Gastroesophageal sphincter (tissue), 4 donors: ENCODE data around the gene OVAAL. TPM values are rescaled to one million over a fixed set of nuclear protein-coding genes. Genes with fewer than 3 reads are reported as not detected.

ENCODE experiments used
- ATAC-seq: fragments of 150-250 bp; one replicate; pipeline ENCODE4 v1.9.1; 2016; ENCODE audit warnings: mild to moderate bottlenecking, moderate library complexity
- H3K27ac ChIP-seq, 4 donors: fragments of 200-600 bp; sonication (generic) in 3 of 4; 1 replicate in 3 of 4; 2 replicates in 1 of 4; pipeline ENCODE4 v1.5.1; 2016 to 2019
- H3K27me3 ChIP-seq: fragments of 200-600 bp; sonication (generic); one replicate; pipeline ENCODE4 v1.5.1; 2019
- H3K36me3 ChIP-seq, 2 donors: fragments of 200-600 bp; sonication (generic); one replicate each; pipeline ENCODE4 v1.5.1; 2019; ENCODE audit warnings: control low read depth in 1 of 2
- H3K4me1 ChIP-seq, 3 donors: fragments of 200-600 bp; sonication (generic); 1 replicate in 2 of 3; 2 replicates in 1 of 3; pipeline ENCODE4 v1.5.1; 2016 to 2019; ENCODE audit warnings: control low read depth in 2 of 3
- H3K4me3 ChIP-seq, 2 donors: fragments of 200-600 bp; sonication (generic); one replicate each; pipeline ENCODE4 v1.5.1; 2019; ENCODE audit warnings: mild to moderate bottlenecking in 1 of 2, moderate library complexity in 1 of 2
- H3K9me3 ChIP-seq, 3 donors: fragments of 200-600 bp; sonication (generic); one replicate each; pipeline ENCODE4 v1.5.1; 2017 to 2019; ENCODE audit warnings: control low read depth in 2 of 3
- EP300 ChIP-seq: sonication (generic); formaldehyde crosslinking; IDR thresholded peaks from one replicate; pipeline ENCODE4 v1.6.1; 2017; ENCODE audit warnings: antibody characterized with exemption, mild to moderate bottlenecking
- POLR2A ChIP-seq, 2 donors: fragments of 450-650 bp; IDR thresholded peaks; one replicate each; pipeline ENCODE4 v1.6.1; 2017; ENCODE audit warnings: antibody characterized with exemption in 2 of 2, mild to moderate bottlenecking in 2 of 2, moderate library complexity in 1 of 2
- POLR2AphosphoS5 ChIP-seq: sonication (generic); formaldehyde crosslinking; IDR thresholded peaks from one replicate; pipeline ENCODE4 v1.6.1; 2017; ENCODE audit warnings: antibody characterized with exemption
- WGBS, 2 donors: methylation state at CpG; one replicate each; pipeline ENCODE4 v1.1.5; 2018; ENCODE audit warnings: low coverage in 1 of 2; 5-methylcytosine and 5-hydroxymethylcytosine counted together
- total RNA-seq, 4 donors: library from RNA; depleted of rRNA; stranded (reverse); fragments of >200 nt; gene quantifications; one replicate each; pipeline ENCODE4 v1.1.0, GENCODE V29; 2016
- TF ChIP-seq, protein P1 (sequence below), 4 experiments: fragments of 200-600 bp in 2 of 4; fragments of 450-650 bp in 2 of 4; sonication (generic) in 1 of 4; IDR thresholded peaks; one replicate each; pipeline ENCODE4 v1.5.1; 2017 to 2019; ENCODE audit warnings: antibody characterized with exemption in 4 of 4, mild to moderate bottlenecking in 2 of 4, moderate library complexity in 2 of 4

OVAAL gene
- total RNA-seq, 4 donors from 2014 or later = not detected

DNA sequence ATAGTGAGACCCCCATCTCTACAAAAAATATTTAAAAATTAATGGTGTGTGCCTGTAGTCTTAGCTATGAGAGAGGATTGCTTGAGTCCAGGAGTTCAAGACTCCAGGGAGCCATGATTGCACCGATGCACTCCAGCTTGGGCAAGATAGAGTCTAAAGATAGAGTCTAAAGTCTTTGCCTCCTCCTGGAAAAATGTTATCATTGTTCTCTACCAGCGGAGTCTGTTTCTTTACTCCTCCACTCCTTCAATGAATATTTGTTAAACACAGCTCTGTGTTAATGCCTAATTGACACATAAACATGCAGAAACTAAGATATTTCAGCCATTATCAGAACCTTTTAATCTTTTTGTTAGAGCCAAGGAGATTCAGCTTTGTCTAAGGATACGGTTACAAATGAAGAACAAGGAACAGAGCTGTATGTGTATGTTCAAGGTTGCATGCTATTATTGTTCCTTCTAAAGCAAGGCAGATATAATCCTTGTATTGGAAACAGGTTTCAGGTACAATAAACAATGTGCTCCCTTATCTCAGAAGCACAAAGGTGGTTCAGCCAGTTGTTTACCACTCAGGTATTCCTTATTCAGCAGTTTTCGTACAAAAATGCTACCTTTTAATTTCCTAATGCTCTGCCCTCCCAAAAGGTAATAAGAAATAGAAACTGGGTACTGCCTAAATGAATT is 15.4 kb downstream of the OVAAL start:
- no peaks in the 10 kb centered on the region for H3K36me3 ChIP-seq
- TF ChIP-seq, protein P1, sequence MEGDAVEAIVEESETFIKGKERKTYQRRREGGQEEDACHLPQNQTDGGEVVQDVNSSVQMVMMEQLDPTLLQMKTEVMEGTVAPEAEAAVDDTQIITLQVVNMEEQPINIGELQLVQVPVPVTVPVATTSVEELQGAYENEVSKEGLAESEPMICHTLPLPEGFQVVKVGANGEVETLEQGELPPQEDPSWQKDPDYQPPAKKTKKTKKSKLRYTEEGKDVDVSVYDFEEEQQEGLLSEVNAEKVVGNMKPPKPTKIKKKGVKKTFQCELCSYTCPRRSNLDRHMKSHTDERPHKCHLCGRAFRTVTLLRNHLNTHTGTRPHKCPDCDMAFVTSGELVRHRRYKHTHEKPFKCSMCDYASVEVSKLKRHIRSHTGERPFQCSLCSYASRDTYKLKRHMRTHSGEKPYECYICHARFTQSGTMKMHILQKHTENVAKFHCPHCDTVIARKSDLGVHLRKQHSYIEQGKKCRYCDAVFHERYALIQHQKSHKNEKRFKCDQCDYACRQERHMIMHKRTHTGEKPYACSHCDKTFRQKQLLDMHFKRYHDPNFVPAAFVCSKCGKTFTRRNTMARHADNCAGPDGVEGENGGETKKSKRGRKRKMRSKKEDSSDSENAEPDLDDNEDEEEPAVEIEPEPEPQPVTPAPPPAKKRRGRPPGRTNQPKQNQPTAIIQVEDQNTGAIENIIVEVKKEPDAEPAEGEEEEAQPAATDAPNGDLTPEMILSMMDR (IDR thresholded peaks at IDR 0.05) = no peak
- TF ChIP-seq POLR2A (IDR thresholded peaks at IDR 0.05) = no peak
- TF ChIP-seq EP300 = no peak
- TF ChIP-seq POLR2AphosphoS5 = no peak
- H3K4me3 ChIP-seq = no peak overlapping the region
- peaks cover 0 to 5% (median 0%) of the 10 kb centered on the region in 3 donors for H3K4me1 ChIP-seq
- no peaks in the 10 kb centered on the region for H3K9me3 ChIP-seq
- no peak overlapping the region for H3K27ac ChIP-seq
- H3K27me3 ChIP-seq = no peaks in the 10 kb centered on the region
- WGBS, 2 donors = 53 to 83% methylated on average over 4 of the region's 4 CpGs
- ATAC-seq = no peak

DNA sequence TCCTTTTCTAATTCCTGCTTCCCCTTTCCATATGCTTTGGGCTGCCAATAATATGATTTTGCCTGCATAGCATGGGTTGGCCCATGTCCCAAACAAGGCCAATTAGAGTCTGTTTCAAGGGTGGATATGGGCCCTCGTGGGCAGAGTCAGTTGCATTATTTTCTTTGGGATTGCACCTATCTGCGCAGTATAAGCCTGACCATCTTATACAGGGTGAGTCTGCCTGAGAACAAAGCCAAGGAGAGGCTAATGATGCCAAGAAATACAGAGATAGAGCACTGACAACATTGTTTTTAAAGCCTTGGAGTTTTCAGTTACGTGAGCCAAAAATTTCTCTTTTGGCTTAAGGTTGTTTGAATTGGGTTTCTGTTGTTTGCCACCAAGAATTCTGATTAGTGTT is 18.6 kb downstream of the OVAAL start:
- H3K36me3 ChIP-seq = no peaks in the 10 kb centered on the region
- peaks cover 0 to 5% (median 0%) of the 10 kb centered on the region in 3 donors for H3K4me1 ChIP-seq
- TF ChIP-seq, protein P1 (IDR thresholded peaks at IDR 0.05) = no peak
- no peak for TF ChIP-seq EP300
- no peak for TF ChIP-seq POLR2AphosphoS5
- TF ChIP-seq POLR2A (IDR thresholded peaks at IDR 0.05) = no peak
- no peak overlapping the region for H3K27ac ChIP-seq
- H3K9me3 ChIP-seq = no peaks in the 10 kb centered on the region
- ATAC-seq = no peak
- WGBS, 2 donors = 76 to 94% methylated on average over 3 of the region's 3 CpGs
- no peaks in the 10 kb centered on the region for H3K27me3 ChIP-seq
- H3K4me3 ChIP-seq = no peak overlapping the region

DNA sequence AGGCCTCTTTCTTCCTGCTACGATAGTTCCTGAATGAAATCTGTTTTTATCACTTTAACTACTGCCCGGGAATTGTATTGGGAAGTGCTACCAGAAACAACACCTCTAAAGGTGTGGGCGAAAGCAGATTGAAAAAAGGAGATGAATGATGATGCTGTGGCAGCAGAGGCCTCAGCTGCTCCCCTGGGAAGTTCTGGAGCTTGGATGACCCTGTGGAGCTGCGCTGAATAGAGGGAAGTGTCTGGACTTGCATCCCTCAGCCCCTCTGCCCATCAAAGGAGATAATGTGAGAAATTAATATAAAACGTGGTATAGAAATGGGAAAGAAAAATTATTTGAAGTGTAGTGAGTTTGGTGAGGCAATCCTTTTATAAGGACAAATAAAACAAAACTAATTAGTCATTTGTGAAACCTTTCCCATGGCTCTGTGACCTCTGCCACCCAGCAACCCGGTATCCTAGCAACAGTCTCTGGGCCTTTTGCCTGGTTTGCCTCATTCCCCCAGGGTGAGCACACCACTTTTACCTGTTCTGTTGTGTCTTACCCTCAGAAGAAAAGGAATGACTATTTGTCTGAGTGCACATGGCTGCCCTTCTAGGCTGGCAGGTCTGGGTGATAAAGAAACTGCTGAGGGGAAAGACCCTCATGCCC is 21.3 kb downstream of the OVAAL start:
- no peak for TF ChIP-seq POLR2AphosphoS5
- H3K9me3 ChIP-seq = no peaks in the 10 kb centered on the region
- no peaks in the 10 kb centered on the region for H3K27me3 ChIP-seq
- H3K27ac ChIP-seq = no peak overlapping the region
- ATAC-seq = no peak
- H3K36me3 ChIP-seq = no peaks in the 10 kb centered on the region
- no peak overlapping the region for H3K4me3 ChIP-seq
- WGBS, 2 donors = 61 to 83% methylated on average over 4 to 5 of the region's 6 CpGs
- peaks cover 0 to 3% (median 0%) of the 10 kb centered on the region in 3 donors for H3K4me1 ChIP-seq

DNA sequence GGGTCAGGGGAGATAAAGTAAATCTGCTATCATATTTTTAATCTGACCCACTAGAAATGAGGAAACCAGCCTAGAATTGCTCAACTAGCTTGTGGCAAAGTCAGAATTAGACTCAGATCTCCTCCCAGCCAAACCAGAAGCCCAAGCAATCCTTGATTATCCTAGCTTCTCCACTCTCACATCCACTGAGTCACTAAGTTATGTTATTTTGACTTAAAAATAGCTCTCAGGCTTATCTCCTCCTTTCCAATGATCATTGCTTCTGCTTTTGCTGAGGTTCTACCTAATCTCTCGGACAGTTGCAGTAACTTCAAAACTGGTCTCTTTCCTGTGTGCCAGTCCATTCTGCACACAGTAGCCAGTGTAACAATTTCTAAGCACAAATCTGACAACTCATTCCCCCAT is 22.9 kb downstream of the OVAAL start:
- Histone ChIP-seq H3K9me3 (no peaks in the 10 kb centered on the region), H3K27ac (no peak overlapping the region), H3K4me1 (peaks cover 0 to 12% (median 3%) of the 10 kb centered on the region in 3 donors), H3K27me3 (no peaks in the 10 kb centered on the region), H3K4me3 (no peak overlapping the region), H3K36me3 (no peaks in the 10 kb centered on the region)
- ATAC-seq = no peak
- 83 to 89% methylated on average over 1 of the region's 1 CpG for WGBS, 2 donors
- TF ChIP-seq EP300 = no peak
- TF ChIP-seq POLR2A (IDR thresholded peaks at IDR 0.05) = no peak
- no peak for TF ChIP-seq POLR2AphosphoS5
- TF ChIP-seq, protein P1 (IDR thresholded peaks at IDR 0.05) = no peak

DNA sequence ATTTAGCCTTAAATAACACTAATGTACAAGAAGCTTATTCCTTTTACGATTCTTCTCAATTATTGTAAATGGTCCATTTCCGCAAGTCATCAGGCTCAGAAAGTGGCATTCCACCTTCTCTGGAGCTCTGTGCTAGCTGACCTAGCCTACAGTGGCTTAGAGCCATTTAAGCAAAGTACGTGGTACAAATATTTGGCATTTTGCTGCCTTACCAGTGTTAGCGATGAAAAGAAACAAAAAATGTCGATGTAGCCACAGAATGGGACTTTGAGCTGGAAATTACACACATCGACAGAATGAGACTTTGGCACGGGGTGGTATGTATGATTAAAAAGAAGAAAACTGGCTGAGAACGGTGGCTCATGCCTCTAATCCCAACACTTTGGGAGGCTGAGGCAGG is 26.1 kb downstream of the OVAAL start:
- Histone ChIP-seq H3K27me3 (no peaks in the 10 kb centered on the region), H3K36me3 (no peaks in the 10 kb centered on the region), H3K4me3 (no peak overlapping the region), H3K27ac (no peak overlapping the region), H3K4me1 (peaks cover 0 to 12% (median 3%) of the 10 kb centered on the region in 3 donors), H3K9me3 (no peaks in the 10 kb centered on the region)
- no peak for ATAC-seq
- TF ChIP-seq POLR2A (IDR thresholded peaks at IDR 0.05) (no peak), EP300 (no peak), POLR2AphosphoS5 (no peak)
- TF ChIP-seq, protein P1 (IDR thresholded peaks at IDR 0.05) = no peak
- 89 to 93% methylated on average over 6 of the region's 8 CpGs for WGBS, 2 donors
